Endothelial cell of umbilical vein (primary cell): ENCODE measurements around the gene ARHGEF11. TPM values are rescaled to one million over a fixed set of nuclear protein-coding genes. Genes with fewer than 3 reads are reported as not detected.

Source experiments
- BruUV-seq: library from RNA; stranded (reverse); fragments of 400-500 nt; replicated peaks from 2 replicates; lab custom pipeline; 2021; lab: Mats Ljungman, UMichigan
- CTCF ChIA-PET: fragments of 300-600, 350-600 bp; sonication (Branson Sonifier 250); formaldehyde crosslinking; loops from one replicate; lab custom pipeline; 2021; ENCODE audit warnings: antibody characterized with exemption, inconsistent platforms; lab: Charles Lee
- POLR2A ChIA-PET: fragments of 300-600, 350-600 bp; sonication (Branson Sonifier 250); formaldehyde crosslinking; loops from one replicate; lab custom pipeline; 2021; ENCODE audit warnings: antibody characterized with exemption, inconsistent platforms; lab: Charles Lee
- DNase-seq: peaks from one replicate; pipeline ENCODE4 v3.0.0-alpha.2; 2011; ENCODE audit warnings: low read depth, low spot score
- FAIRE-seq: peaks from 2 replicates; lab custom pipeline; 2011; peaks lifted over from hg19 to GRCh38; lab: Jason Lieb, UNC
- H2AFZ ChIP-seq: 2 replicates; pipeline ENCODE4 v1.6.0; 2012; ENCODE audit warnings: low read depth, low read length, control low read depth, inconsistent platforms
- H3K27ac ChIP-seq: 2 replicates; pipeline ENCODE4 v1.5.1; 2011; ENCODE audit warnings: low read depth, mild to moderate bottlenecking, control low read depth, low read length, moderate library complexity; ENCODE audit not compliant: insufficient read depth
- H3K27me3 ChIP-seq, 2 experiments: 2 replicates each; pipeline versions ENCODE4 v1.6.0 to v1.6.1; 2011; ENCODE audit warnings: low read length in 2 of 2, mixed read lengths in 1 of 2; ENCODE audit not compliant: control insufficient read depth in 2 of 2, insufficient read depth in 2 of 2
- H3K36me3 ChIP-seq, 2 experiments: 2 replicates in 1 of 2; 3 replicates in 1 of 2; pipeline ENCODE4 v1.5.1; 2011; ENCODE audit warnings: low read length in 2 of 2, mild to moderate bottlenecking in 1 of 2, moderate library complexity in 1 of 2; ENCODE audit not compliant: control insufficient read depth in 2 of 2, insufficient read depth in 2 of 2; ENCODE audit errors: extremely low read depth in 1 of 2
- H3K4me1 ChIP-seq: 3 replicates; pipeline ENCODE4 v1.5.1; 2011; ENCODE audit warnings: mild to moderate bottlenecking, low read length; ENCODE audit not compliant: control insufficient read depth, insufficient read depth; ENCODE audit errors: extremely low read depth
- H3K4me2 ChIP-seq: 2 replicates; pipeline ENCODE4 v1.6.1; 2011; ENCODE audit warnings: low read length, control low read depth, mixed read lengths; ENCODE audit not compliant: insufficient read depth
- H3K4me3 ChIP-seq, 3 experiments: fragments of 200-600 bp in 1 of 3; sonication (generic), shearing (Covaris generic) in 1 of 3; replicated peaks in 1 of 3; 2 replicates each; pipeline ENCODE4 v1.5.1; 2011 to 2016; ENCODE audit warnings: control low read depth in 3 of 3, low read length in 3 of 3, mild to moderate bottlenecking in 2 of 3, inconsistent platforms in 1 of 3, low read depth in 1 of 3, moderate library complexity in 1 of 3; ENCODE audit not compliant: insufficient read depth in 1 of 3
- H3K79me2 ChIP-seq: 2 replicates; pipeline ENCODE4 v1.6.0; 2012; ENCODE audit warnings: low read length, inconsistent platforms; ENCODE audit not compliant: control insufficient read depth, insufficient read depth
- H3K9ac ChIP-seq: replicated peaks from 2 replicates; pipeline ENCODE3; 2011; ENCODE audit warnings: low read length, control low read depth; ENCODE audit not compliant: insufficient read depth; ENCODE audit errors: extremely low read depth
- H3K9me1 ChIP-seq: replicated peaks from 3 replicates; pipeline ENCODE4 v1.6.0; 2011; ENCODE audit warnings: mild to moderate bottlenecking, low read length; ENCODE audit not compliant: control insufficient read depth, insufficient read depth; ENCODE audit errors: extremely low read depth
- H3K9me3 ChIP-seq: replicated peaks from 2 replicates; pipeline ENCODE4 v1.5.1; 2012; ENCODE audit warnings: low read length, inconsistent platforms; ENCODE audit not compliant: control insufficient read depth, insufficient read depth
- H4K20me1 ChIP-seq: replicated peaks from 2 replicates; pipeline ENCODE3; 2011; ENCODE audit warnings: mild to moderate bottlenecking, low read length; ENCODE audit not compliant: control insufficient read depth, insufficient read depth; ENCODE audit errors: extremely low read depth
- EZH2 ChIP-seq: IDR thresholded peaks from 2 replicates; pipeline ENCODE4 v1.6.1; 2012; ENCODE audit warnings: borderline replicate concordance, low read depth, mild to moderate bottlenecking, moderate library complexity, low read length, inconsistent platforms; ENCODE audit not compliant: severe bottlenecking
- FOS ChIP-seq: IDR thresholded peaks from 2 replicates; pipeline ENCODE4 v1.6.1; 2011; ENCODE audit warnings: mild to moderate bottlenecking, low read length, moderate library complexity, borderline replicate concordance; ENCODE audit not compliant: insufficient read depth
- GATA2 ChIP-seq: IDR thresholded peaks from 2 replicates; pipeline ENCODE4 v1.7.0; 2011; ENCODE audit warnings: low read depth, mild to moderate bottlenecking, moderate library complexity, mixed read lengths, low read length; ENCODE audit not compliant: insufficient read length, insufficient read depth
- JUN ChIP-seq: IDR thresholded peaks from 2 replicates; pipeline ENCODE4 v1.6.1; 2011; ENCODE audit warnings: borderline replicate concordance, low read depth; ENCODE audit not compliant: insufficient read length, insufficient read depth
- MYC ChIP-seq: IDR thresholded peaks from one replicate; pipeline ENCODE4 v1.6.1; 2011; ENCODE audit warnings: mild to moderate bottlenecking, low read depth, low read length
- POLR2A ChIP-seq: IDR thresholded peaks from 2 replicates; pipeline ENCODE4 v1.6.1; 2012; ENCODE audit warnings: low read depth, mild to moderate bottlenecking, control low read depth, low read length
- POLR2AphosphoS5 ChIP-seq: IDR thresholded peaks from 2 replicates; pipeline ENCODE4 v1.6.1; 2012; ENCODE audit warnings: low read depth, mild to moderate bottlenecking, control low read depth, low read length, moderate library complexity; ENCODE audit not compliant: insufficient read depth
- dilution Hi-C: fragments of 300-500 bp; cut with MboI; formaldehyde crosslinking; loops from one replicate; pipeline ENCODE4 v1.15.0; 2019; ENCODE audit warnings: low sequenced_read_pairs; ENCODE audit not compliant: extremely low pct_ligation_motif_present
- intact Hi-C: fragments of 100-400 bp; cut with micrococcal nuclease; formaldehyde crosslinking; loops from one replicate; pipeline ENCODE4 v1.10.0; 2022
- polyA plus RNA-seq, 4 experiments: library from polyadenylated mRNA; depleted of rRNA in 3 of 4; stranded (reverse) in 3 of 4; unstranded in 1 of 4; fragments of >200 nt; gene quantifications; 2 replicates each; pipeline versions ENCODE4 v1.2.1 to v1.2.3, GENCODE V29; 2011 to 2012; ENCODE audit warnings: missing spikeins in 1 of 4
- total RNA-seq: library from RNA; stranded (reverse); gene quantifications from 2 replicates; pipeline ENCODE4 v1.2.3, GENCODE V29; 2021
- TF ChIP-seq, protein P1 (sequence below), 2 donors: IDR thresholded peaks; 1 replicate in 1 of 2; 2 replicates in 1 of 2; pipeline ENCODE4 v1.5.1; 2011; ENCODE audit warnings: low read length in 2 of 2, mild to moderate bottlenecking in 2 of 2, moderate library complexity in 2 of 2, control low read depth in 1 of 2, inconsistent platforms in 1 of 2, low read depth in 1 of 2; ENCODE audit not compliant: insufficient read depth in 1 of 2; ENCODE audit errors: extremely low read depth in 1 of 2
- TF ChIP-seq, protein P2 (sequence below): IDR thresholded peaks from 2 replicates; pipeline ENCODE4 v1.6.1; 2011; ENCODE audit not compliant: insufficient read depth, insufficient read length

The ARHGEF11 gene
- total and polyA plus RNA-seq, 2 donors (not counting 3 experiments of a cell fraction or from before 2014, with no cell fraction given), result 18.2 to 28.0 TPM

DNA sequence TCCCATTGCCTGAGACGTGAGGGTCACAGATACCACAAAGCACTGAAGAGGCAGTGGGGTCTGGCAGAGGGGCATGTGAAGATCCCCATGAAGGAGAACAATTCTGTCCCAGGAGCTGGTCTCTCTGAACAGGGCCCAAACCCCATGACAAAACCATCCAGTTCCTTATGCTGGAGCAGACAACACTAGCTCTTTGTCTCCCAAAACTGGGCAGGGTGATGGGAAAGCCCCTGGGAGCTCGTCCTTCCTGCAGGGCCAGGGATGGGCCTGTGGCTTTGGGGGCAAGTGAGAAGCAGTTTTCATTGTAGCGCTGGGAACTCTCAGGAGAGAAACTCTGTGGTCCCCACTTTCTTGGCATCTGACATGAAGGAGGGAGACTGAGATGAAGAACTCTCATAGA is 45.2 kb upstream of the ARHGEF11 start:
- CTCF ChIA-PET, result interaction anchor here (1.0 to 5.7 kb wide), 30 partner anchors 10 to 252 kb away, joined by 3 to 1121 read pairs (median 8); partner anchors contain the start of genes ETV3 and ETV3L
- no peaks in the 10 kb centered on the region for H3K4me1 ChIP-seq
- H3K4me3 ChIP-seq, result no peak overlapping the region
- H3K27ac ChIP-seq, result no peak overlapping the region
- H3K9me3 ChIP-seq, result no peaks in the 10 kb centered on the region
- BruUV-seq, result no TSS peak
- H3K36me3 ChIP-seq, result no peaks in the 10 kb centered on the region
- FAIRE-seq (no peak), DNase-seq (no peak)
- no peaks in the 10 kb centered on the region for H4K20me1 ChIP-seq
- no peaks in the 10 kb centered on the region for H3K9me1 ChIP-seq
- POLR2A ChIA-PET, result interaction anchor here (1.0 kb wide), 1 partner anchor 65 kb away, joined by 7 read pairs; no protein-coding TSS in a partner anchor
- intact Hi-C loops (loop anchor here (1.0 kb wide), 2 partner anchors 48 to 66 kb away; partner anchors contain the start of gene ETV3), dilution Hi-C loops (no loop called here)
- no peak overlapping the region for H3K9ac ChIP-seq
- no peak overlapping the region for H2AFZ ChIP-seq
- TF ChIP-seq FOS, result no peak
- TF ChIP-seq, protein P1, sequence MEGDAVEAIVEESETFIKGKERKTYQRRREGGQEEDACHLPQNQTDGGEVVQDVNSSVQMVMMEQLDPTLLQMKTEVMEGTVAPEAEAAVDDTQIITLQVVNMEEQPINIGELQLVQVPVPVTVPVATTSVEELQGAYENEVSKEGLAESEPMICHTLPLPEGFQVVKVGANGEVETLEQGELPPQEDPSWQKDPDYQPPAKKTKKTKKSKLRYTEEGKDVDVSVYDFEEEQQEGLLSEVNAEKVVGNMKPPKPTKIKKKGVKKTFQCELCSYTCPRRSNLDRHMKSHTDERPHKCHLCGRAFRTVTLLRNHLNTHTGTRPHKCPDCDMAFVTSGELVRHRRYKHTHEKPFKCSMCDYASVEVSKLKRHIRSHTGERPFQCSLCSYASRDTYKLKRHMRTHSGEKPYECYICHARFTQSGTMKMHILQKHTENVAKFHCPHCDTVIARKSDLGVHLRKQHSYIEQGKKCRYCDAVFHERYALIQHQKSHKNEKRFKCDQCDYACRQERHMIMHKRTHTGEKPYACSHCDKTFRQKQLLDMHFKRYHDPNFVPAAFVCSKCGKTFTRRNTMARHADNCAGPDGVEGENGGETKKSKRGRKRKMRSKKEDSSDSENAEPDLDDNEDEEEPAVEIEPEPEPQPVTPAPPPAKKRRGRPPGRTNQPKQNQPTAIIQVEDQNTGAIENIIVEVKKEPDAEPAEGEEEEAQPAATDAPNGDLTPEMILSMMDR (IDR thresholded peaks at IDR 0.05; ENCODE audit: extremely low read depth in 1 of 2, insufficient read depth in 1 of 2, low read depth in 1 of 2, low read length in 2 of 2), result no peak
- no peak for TF ChIP-seq POLR2AphosphoS5
- TF ChIP-seq MYC, result no peak
- TF ChIP-seq GATA2, result no peak
- TF ChIP-seq, protein P2, sequence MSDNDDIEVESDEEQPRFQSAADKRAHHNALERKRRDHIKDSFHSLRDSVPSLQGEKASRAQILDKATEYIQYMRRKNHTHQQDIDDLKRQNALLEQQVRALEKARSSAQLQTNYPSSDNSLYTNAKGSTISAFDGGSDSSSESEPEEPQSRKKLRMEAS, result no peak
- TF ChIP-seq POLR2A, result no peak
- TF ChIP-seq JUN, result no peak
- no peak for TF ChIP-seq EZH2
- no peaks in the 10 kb centered on the region for H3K27me3 ChIP-seq
- H3K79me2 ChIP-seq, result no peaks in the 10 kb centered on the region
- H3K4me2 ChIP-seq, result no peak overlapping the region
